Activated naive CD8-positive, alpha-beta T cell treated with anti-CD3 and anti-CD28 coated beads, Interleukin-2, amount 50 U/mL, for 24 hours (primary cell): Measurements from ENCODE around the gene TJP1.
"Not testable (repeated sequence)": the region's sequence is repeated elsewhere in the genome, so short reads cannot be mapped to it uniquely, and the experiment has no call there.

Source experiments
- ATAC-seq: fragments of 150-1000 bp; cut with Tn5 transposase; one replicate; pipeline ENCODE4 v1.10.0; 2021
- DNase-seq: peaks from one replicate; pipeline ENCODE4 v3.0.0; 2021
- H3K27ac Mint-ChIP-seq: one replicate; pipeline ENCODE4 v1.8.0; 2021; ENCODE audit warnings: mild to moderate bottlenecking, mixed read lengths
- H3K27me3 Mint-ChIP-seq: one replicate; pipeline ENCODE4 v1.8.0; 2021; ENCODE audit warnings: mixed read lengths
- H3K36me3 Mint-ChIP-seq: one replicate; pipeline ENCODE4 v1.8.0; 2021; ENCODE audit warnings: low read depth, mixed read lengths
- H3K4me1 Mint-ChIP-seq: one replicate; pipeline ENCODE4 v1.8.0; 2021; ENCODE audit warnings: mixed read lengths
- H3K4me3 Mint-ChIP-seq: one replicate; pipeline ENCODE4 v1.8.0; 2021; ENCODE audit warnings: mild to moderate bottlenecking, moderate library complexity, mixed read lengths
- H3K9me3 Mint-ChIP-seq: one replicate; pipeline ENCODE4 v1.8.0; 2021; ENCODE audit warnings: mixed read lengths

Gene TJP1

DNA sequence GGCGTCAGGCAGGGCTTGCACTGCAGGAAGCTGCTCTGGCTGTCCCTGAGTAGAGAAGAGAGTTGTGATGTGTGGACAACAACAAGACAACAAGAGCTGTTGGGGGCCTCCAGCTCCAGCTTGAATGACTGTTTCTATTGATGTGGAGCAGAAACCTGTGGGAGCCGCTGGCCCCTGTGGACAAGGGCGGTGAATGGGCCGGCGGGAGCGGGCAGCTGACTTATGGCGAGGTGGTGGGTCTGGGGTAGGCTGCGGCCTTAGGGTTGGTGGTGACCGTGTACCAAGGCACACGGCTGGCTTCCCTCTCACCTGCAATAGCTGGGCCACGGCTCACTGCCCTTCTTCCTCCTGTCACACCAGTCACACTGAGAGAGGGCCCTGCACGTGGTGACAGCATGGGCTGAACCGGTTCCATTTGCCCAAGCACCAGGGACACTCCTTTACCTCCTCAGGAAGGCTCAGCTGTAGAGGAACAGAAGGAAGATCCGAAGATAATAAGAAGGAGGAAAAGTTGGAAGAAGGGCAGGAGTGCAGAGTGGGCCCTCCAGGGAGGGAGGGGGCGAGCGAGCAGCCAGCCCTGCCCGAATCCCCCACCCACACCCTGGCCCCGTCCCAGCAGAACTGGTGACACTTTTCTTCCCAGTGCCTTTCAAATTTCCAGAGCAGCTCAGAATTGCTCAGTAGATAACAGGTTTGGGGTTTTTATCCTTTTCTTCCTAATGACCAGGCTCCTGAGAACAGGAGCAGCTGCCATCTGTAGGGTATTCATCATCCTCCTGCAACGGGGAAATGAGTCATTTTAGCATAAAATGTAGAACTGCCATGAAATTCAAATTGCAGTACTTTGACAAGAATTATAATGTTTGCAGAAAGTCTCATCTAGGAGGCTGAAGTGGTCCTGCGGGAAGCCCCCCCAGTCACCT lies 136.9 kb downstream of the TJP1 start:
- Mint-ChIP-seq H3K4me3 (no peak overlapping the region), H3K27me3 (peaks cover 3% of the 10 kb centered on the region), H3K27ac (no peak overlapping the region), H3K9me3 (no peaks in the 10 kb centered on the region), H3K36me3 (no peaks in the 10 kb centered on the region), H3K4me1 (no peaks in the 10 kb centered on the region)
- DNase-seq = no peak
- no peak for ATAC-seq

DNA sequence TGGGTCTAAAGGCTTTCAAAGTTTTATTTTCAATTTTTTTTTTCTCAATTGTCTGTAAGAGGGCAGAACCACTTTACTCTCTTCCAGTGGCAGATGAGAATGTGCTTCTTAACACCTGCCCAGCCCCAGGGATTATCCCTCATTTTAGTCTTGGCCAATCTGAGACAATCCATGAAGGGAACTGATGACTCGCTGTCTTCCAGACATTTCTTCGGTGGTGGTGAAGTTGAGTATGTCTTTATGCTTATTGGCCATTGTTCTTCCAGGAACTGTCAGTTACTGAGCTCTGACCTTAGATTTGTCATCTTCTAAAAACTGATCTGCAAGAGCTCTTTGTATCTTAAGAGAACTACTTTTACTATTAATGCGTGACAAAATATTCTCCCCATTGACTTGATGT lies 139.5 kb downstream of the TJP1 start:
- Mint-ChIP-seq H3K4me3 (no peak overlapping the region), H3K27ac (no peak overlapping the region), H3K27me3 (peaks cover 9% of the 10 kb centered on the region), H3K4me1 (no peaks in the 10 kb centered on the region), H3K9me3 (no peaks in the 10 kb centered on the region), H3K36me3 (no peaks in the 10 kb centered on the region)
- DNase-seq (no peak), ATAC-seq (no peak)

DNA sequence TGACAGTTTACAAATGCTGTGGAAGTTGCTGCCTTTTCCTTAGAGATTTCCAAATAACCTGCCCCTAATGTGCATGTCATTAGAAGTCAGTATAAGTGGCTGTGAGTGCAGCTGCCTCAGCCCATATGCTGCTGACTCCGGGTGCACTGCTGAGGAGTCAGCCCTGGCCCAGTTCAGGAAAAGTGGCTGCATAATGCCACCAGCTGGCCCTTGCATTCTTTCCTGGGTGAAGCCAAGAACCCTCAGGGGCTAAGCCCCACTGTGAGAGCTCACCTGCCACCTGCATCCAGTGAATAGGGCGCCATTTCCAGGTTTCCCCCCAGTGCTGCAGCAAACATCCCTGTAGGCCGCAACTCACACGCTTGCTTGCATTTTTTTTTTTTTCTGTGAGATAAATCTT lies 139.9 kb downstream of the TJP1 start:
- DNase-seq (no peak), ATAC-seq (no peak)
- no peaks in the 10 kb centered on the region for H3K9me3 Mint-ChIP-seq
- no peak overlapping the region for H3K4me3 Mint-ChIP-seq
- no peaks in the 10 kb centered on the region for H3K36me3 Mint-ChIP-seq
- H3K27me3 Mint-ChIP-seq = peaks cover 13% of the 10 kb centered on the region
- no peak overlapping the region for H3K27ac Mint-ChIP-seq
- no peaks in the 10 kb centered on the region for H3K4me1 Mint-ChIP-seq

GRCh38 chr15:29681946-29682345 lies 140.3 kb downstream of the TJP1 start:
- Mint-ChIP-seq H3K36me3 (no peaks in the 10 kb centered on the region), H3K9me3 (no peaks in the 10 kb centered on the region), H3K4me1 (no peaks in the 10 kb centered on the region), H3K27ac (no peak overlapping the region), H3K4me3 (no peak overlapping the region), H3K27me3 (peaks cover 17% of the 10 kb centered on the region)
- DNase-seq = no peak
- ATAC-seq = no peak

DNA sequence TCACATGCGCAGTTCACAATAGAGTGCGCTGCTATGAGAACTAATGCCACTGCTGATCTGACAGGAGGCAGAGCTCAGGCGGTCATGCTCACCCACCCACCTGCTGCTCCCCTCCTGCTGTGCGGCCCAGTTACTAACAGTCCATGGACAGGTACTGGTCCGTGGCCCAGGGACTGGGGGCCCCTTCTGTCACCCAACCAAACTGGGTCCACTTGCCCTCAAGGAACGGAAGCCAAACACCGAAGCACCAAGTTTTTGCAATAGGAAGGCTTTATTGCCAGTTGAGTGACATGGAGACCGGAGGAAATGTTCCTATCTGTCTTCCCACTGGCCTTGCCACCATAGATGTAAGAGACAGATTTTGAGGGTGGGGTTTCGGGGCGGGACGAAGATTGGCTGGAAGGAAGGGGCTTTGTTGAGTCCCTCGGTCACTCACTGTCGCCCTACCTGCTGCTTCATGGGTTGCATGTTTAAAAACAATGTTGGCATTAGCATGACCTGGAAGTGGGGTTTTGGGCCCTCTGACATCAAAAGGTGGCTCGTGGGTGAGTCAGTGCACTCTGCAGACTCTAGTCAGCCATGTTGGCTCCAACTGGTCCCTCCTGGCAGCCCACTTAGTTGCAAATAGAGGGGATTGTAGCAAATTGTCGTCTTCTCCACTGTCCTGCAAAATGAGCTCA lies 141.0 kb downstream of the TJP1 start:
- DNase-seq (no peak), ATAC-seq (no peak)
- Mint-ChIP-seq H3K27me3 (peaks cover 22% of the 10 kb centered on the region), H3K4me3 (no peak overlapping the region), H3K9me3 (no peaks in the 10 kb centered on the region), H3K4me1 (no peaks in the 10 kb centered on the region), H3K36me3 (no peaks in the 10 kb centered on the region), H3K27ac (no peak overlapping the region)

- no peak overlapping the region for H3K4me3 Mint-ChIP-seq
- no peak for ATAC-seq
- no peak for DNase-seq
- no peaks in the 10 kb centered on the region for H3K36me3 Mint-ChIP-seq
- no peak overlapping the region for H3K27ac Mint-ChIP-seq
- H3K9me3 Mint-ChIP-seq = no peaks in the 10 kb centered on the region
- no peaks in the 10 kb centered on the region for H3K4me1 Mint-ChIP-seq
- peaks cover 24% of the 10 kb centered on the region for H3K27me3 Mint-ChIP-seq
Measured at GRCh38 chr15:29680465-29681165, 141.7 kb downstream of the TJP1 start.

DNA sequence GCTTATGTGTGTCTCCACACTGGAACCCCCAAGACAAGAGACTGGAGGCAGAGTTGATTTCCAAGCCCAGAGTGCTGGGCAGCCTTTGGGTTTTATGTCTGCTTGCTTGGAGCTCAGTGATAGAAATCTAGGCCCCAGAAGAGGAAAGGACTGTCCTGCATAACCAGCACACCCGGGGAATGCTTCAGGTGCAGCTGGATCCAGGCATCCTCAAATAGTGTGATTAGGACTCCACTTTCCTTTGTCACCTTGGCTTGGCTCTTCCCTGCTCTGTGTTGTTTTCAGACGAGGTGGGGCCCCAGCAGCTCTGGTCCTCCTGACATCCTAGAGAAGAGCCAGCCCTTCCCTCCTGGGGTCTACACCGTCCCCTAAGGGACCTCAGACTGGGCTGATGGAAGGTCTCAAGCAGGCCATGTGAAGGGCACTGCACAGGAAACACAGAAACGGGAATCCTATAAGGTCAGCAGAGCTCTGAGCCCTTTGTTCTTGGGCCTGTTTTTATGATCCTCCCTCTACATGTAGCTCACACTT lies 143.7 kb downstream of the TJP1 start:
- Mint-ChIP-seq H3K9me3 (no peaks in the 10 kb centered on the region), H3K4me3 (no peak overlapping the region), H3K27me3 (peaks cover 34% of the 10 kb centered on the region), H3K27ac (no peak overlapping the region), H3K36me3 (no peaks in the 10 kb centered on the region), H3K4me1 (peaks cover 2% of the 10 kb centered on the region)
- ATAC-seq (no peak), DNase-seq (no peak)

DNA sequence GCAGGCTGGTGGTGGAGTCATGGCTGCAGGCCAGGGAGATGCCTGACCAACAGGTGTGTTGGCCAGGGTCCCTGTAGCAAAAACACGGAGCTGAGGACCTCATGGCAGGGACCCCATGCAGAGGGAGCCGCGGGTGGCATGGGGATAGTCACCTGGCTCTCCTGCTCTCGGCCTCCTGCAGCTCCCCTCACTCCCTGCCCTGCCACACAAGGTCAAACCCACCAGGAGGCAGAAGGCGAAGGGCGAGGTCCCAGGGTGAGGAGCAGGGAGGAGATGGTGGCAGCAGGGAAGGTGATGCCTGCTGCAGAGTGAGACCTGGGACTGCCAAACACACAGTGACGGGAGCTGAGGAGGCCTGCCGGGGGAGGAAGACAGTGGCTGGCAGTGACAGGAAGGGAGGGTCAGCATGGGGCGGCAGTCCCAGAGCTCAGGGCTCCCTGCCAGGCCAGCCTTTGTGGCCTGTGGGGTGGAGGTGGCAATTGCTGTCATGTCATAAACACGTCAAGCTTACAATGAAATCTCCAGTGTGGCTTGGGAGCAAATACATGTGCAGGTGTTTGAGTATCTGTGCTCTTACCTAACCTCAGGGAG lies 144.3 kb downstream of the TJP1 start:
- Mint-ChIP-seq H3K36me3 (no peaks in the 10 kb centered on the region), H3K27me3 (peaks cover 39% of the 10 kb centered on the region), H3K4me1 (peaks cover 2% of the 10 kb centered on the region), H3K4me3 (no peak overlapping the region), H3K9me3 (no peaks in the 10 kb centered on the region), H3K27ac (no peak overlapping the region)
- no peak for DNase-seq
- no peak for ATAC-seq

GRCh38 chr15:29677455-29677854 lies 144.8 kb downstream of the TJP1 start:
- peaks cover 2% of the 10 kb centered on the region for H3K4me1 Mint-ChIP-seq
- ATAC-seq (no peak), DNase-seq (no peak)
- H3K27me3 Mint-ChIP-seq = peaks cover 43% of the 10 kb centered on the region
- no peak overlapping the region for H3K4me3 Mint-ChIP-seq
- H3K36me3 Mint-ChIP-seq = no peaks in the 10 kb centered on the region
- no peaks in the 10 kb centered on the region for H3K9me3 Mint-ChIP-seq
- no peak overlapping the region for H3K27ac Mint-ChIP-seq

DNA sequence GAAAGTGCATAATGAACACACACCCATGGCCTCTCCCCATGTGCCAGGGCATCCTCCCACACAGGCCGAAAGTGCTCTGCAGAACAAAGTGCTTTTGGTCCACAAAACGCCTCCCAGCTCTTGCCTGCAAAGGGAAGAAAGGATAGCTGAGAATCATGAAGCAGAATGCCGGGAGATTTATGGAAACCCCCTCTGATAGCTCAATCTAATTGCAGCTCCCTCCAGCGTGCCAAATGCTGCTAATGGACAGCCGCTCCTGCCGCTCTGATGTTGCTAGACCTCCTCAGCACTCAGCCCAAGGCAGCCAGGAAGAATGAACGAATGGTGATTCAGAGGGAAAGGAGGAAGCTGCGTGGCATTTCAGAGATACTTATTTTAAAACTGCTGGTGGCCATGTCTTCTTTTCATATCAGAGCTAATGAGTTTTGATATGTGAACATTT lies 145.3 kb downstream of the TJP1 start:
- Mint-ChIP-seq H3K27me3 (peaks cover 44% of the 10 kb centered on the region), H3K36me3 (no peaks in the 10 kb centered on the region), H3K4me1 (peaks cover 2% of the 10 kb centered on the region), H3K9me3 (no peaks in the 10 kb centered on the region), H3K4me3 (no peak overlapping the region), H3K27ac (no peak overlapping the region)
- DNase-seq (no peak), ATAC-seq (no peak)

- H3K9me3 Mint-ChIP-seq, DNase-seq, H3K36me3 Mint-ChIP-seq, H3K27ac Mint-ChIP-seq, ATAC-seq, H3K4me1 Mint-ChIP-seq, H3K4me3 Mint-ChIP-seq: not testable (repeated sequence)
- H3K27me3 Mint-ChIP-seq = peaks cover 44% of the 10 kb centered on the region
Measured at GRCh38 chr15:29676374-29676960, 145.8 kb downstream of the TJP1 start.

DNA sequence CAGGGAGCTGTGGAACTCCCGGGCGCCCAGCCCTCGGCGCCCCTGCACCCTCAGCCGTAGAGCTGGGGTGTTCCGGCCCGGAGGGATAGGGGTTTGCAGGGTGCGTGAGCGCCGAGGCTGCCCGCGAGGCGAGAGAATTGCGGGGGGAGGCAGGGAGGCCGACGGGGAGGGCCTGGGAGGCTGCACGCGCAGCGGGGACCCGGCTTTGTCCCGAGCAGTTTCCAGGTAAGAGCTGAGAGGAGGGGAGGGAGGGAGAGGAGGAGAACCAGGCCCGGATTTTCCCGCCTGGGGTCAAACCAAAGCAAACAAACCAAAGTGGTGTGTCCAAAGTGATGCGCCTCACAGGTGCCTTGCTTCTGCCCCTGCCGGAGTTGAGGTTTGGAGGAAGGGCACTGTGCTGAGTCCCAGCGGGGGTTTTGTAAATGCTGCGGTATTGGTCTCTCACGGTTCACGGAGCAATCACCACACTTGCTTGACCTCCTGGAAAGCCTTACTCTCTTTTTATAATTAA lies 146.4 kb downstream of the TJP1 start:
- no peaks in the 10 kb centered on the region for H3K36me3 Mint-ChIP-seq
- H3K27ac Mint-ChIP-seq = no peak overlapping the region
- no peak overlapping the region for H3K4me3 Mint-ChIP-seq
- peaks cover 2% of the 10 kb centered on the region for H3K4me1 Mint-ChIP-seq
- DNase-seq (no peak), ATAC-seq (no peak)
- no peaks in the 10 kb centered on the region for H3K9me3 Mint-ChIP-seq
- peaks cover 44% of the 10 kb centered on the region for H3K27me3 Mint-ChIP-seq

DNA sequence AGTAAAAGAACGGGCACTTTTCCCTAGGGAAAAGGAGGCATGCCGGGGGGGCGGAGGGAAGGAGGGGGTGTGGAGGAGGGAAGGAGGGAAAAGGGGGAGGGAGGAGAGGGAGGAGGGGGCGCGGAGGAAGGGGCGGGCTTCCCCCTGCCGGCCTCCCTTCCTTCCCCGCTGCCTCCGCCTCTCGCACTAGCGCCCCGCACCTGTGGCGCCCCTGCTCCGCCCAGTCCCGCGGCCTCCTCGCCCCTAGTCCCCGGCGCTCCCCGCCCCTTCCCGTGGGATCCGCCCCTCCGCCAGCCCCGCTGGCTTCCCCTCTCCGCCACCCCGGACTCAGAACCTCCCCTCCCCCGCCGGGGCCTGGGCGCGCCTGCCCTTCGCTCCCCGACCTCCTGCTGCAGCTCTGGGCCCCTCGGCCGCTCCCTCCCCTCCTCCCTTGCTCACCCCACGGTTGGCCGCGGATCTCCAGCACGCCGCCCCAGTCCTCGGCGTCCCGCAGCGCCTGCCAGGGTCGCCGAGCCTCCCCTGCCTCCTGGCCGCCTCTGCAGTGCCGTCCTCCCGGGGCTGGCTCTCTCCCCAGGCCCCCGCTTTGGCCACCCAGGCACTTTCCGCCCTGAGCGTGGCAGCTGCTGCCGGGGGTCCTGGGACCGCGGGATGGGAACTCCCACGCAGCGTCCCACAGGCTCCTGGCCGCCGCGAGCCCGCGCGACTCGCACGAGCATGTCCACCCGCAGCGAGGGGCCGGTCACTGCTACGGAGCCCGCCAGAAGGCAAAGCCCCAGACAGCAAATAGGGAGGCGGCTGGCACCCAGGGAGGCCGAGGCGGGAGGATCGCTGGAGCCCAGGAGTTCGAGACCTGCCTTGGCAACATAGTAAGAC lies 147.4 kb downstream of the TJP1 start:
- H3K27me3 Mint-ChIP-seq = peaks cover 44% of the 10 kb centered on the region
- no peaks in the 10 kb centered on the region for H3K36me3 Mint-ChIP-seq
- no peak overlapping the region for H3K4me3 Mint-ChIP-seq
- no peak overlapping the region for H3K27ac Mint-ChIP-seq
- peaks cover 2% of the 10 kb centered on the region for H3K4me1 Mint-ChIP-seq
- no peaks in the 10 kb centered on the region for H3K9me3 Mint-ChIP-seq
- no peak for DNase-seq
- ATAC-seq = no peak
